ENCODE data around the gene GNA14.
"Not testable (repeated sequence)": the region's sequence is repeated elsewhere in the genome, so short reads cannot be mapped to it uniquely, and the experiment has no call there.

GNA14 gene

GRCh38 chr9:77531400-77531799, 116.7 kb downstream of the GNA14 start:
- DNase-seq: no peak

GRCh38 chr9:77523891-77524290, 124.2 kb downstream of the GNA14 start:
- no peak for DNase-seq

GRCh38 chr9:77521091-77521490, 127.0 kb downstream of the GNA14 start:
- DNase-seq: no peak

- DNase-seq: no peak
Observed at GRCh38 chr9:77518688-77519087, 129.4 kb downstream of the GNA14 start.

- no peak for DNase-seq
Observed at GRCh38 chr9:77516781-77517180, 131.3 kb downstream of the GNA14 start.

- DNase-seq: no peak
Observed at GRCh38 chr9:77514886-77515711, 133.0 kb downstream of the GNA14 start.

- no peak for DNase-seq
Observed at GRCh38 chr9:77513457-77513856, 134.7 kb downstream of the GNA14 start.

GRCh38 chr9:77512876-77513275, 135.2 kb downstream of the GNA14 start:
- no peak for DNase-seq

GRCh38 chr9:77511525-77511924, 136.6 kb downstream of the GNA14 start:
- no peak for DNase-seq

GRCh38 chr9:77510666-77511065, 137.5 kb downstream of the GNA14 start:
- DNase-seq: no peak

GRCh38 chr9:77508396-77508795, 139.7 kb downstream of the GNA14 start:
- DNase-seq: no peak

- no peak for DNase-seq
Observed at GRCh38 chr9:77507212-77507961, 140.7 kb downstream of the GNA14 start.

- no peak for DNase-seq
Observed at GRCh38 chr9:77505232-77505631, 142.9 kb downstream of the GNA14 start.

GRCh38 chr9:77502568-77502967, 145.6 kb downstream of the GNA14 start:
- no peak for DNase-seq

GRCh38 chr9:77498891-77499290, 149.2 kb downstream of the GNA14 start:
- DNase-seq: no peak

- DNase-seq: no peak
Observed at GRCh38 chr9:77497322-77498198, 150.6 kb downstream of the GNA14 start.

- DNase-seq: no peak
Observed at GRCh38 chr9:77495834-77496671, 152.1 kb downstream of the GNA14 start.

- not testable (repeated sequence) for DNase-seq
Observed at GRCh38 chr9:77490279-77490678, 157.8 kb downstream of the GNA14 start.

- not testable (repeated sequence) for DNase-seq
Observed at GRCh38 chr9:77489405-77490163, 158.5 kb downstream of the GNA14 start.

GRCh38 chr9:77488439-77489126, 159.5 kb downstream of the GNA14 start:
- DNase-seq: no peak

- DNase-seq: no peak
Observed at GRCh38 chr9:77486968-77487367, 161.2 kb downstream of the GNA14 start.
